ENCODE results near the gene DNM3.
"Not testable (repeated sequence)": the region's sequence is repeated elsewhere in the genome, so short reads cannot be mapped to it uniquely, and the experiment has no call there.

DNM3 gene

GRCh38 chr1:172344444-172344843 lies 503.1 kb downstream of the DNM3 start:
- DNase-seq: no peak

GRCh38 chr1:172345077-172345476 lies 503.8 kb downstream of the DNM3 start:
- DNase-seq: no peak

- DNase-seq: no peak
Measured at GRCh38 chr1:172347416-172347815, 506.1 kb downstream of the DNM3 start.

GRCh38 chr1:172350856-172351255 lies 509.6 kb downstream of the DNM3 start:
- DNase-seq: no peak

DNA sequence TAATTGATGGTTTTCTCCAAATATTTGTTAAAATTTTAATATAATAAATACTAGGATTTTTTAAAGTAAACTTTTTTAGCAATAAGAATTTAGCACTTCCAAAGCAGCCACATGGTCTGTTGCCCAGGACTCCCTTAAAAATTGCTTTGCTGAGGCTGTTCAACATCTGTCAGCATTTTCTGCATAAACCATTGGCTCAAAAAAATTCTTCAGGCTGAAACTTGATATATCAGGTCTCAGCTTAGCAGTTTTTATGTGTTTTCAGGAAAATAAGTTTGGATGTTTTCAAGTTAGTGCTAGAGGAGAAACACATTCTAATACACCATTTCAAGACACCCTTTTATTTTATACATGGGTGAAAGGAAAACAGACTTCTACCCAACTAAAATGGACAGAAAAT lies 510.0 kb downstream of the DNM3 start:
- DNase-seq: no peak

DNA sequence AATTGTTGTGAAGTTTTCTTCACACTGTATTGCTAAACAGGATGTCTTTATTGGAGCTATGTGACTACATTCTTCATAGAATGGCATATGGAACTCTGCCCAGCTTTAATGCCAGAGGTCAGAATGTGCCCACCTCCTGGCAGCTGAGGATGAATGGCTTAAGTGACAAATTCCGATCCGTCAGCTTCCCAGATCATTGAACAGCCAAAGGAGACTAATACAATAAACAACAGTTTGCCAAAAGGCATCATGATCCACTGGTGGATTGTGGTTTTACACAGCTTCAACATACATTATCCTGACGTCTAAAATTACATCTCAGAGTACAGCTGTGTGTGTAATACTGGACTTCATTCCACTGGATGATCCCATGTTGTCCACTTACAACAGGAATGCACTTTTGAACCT lies 510.5 kb downstream of the DNM3 start:
- DNase-seq: no peak

DNA sequence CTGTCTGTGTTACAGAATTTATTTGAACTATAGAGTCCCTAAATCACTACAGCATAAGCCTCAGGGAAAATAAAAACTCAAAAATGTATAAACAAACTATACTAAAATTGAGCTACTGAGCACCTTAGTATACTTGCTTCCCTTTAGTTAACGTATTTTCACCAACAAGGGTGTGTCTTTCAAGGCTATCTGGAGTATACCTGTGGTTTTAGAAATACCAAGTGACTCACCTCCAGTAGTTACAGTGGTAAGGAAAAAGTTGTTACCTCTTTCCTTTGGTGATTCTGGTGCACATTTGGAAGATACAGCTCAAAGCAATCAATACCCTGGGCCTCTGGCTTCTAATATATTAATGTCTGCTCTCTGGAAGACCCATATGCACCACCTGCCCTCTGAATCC lies 511.1 kb downstream of the DNM3 start:
- no peak for DNase-seq

- DNase-seq: no peak
Measured at GRCh38 chr1:172354291-172355274, 513.3 kb downstream of the DNM3 start.

DNA sequence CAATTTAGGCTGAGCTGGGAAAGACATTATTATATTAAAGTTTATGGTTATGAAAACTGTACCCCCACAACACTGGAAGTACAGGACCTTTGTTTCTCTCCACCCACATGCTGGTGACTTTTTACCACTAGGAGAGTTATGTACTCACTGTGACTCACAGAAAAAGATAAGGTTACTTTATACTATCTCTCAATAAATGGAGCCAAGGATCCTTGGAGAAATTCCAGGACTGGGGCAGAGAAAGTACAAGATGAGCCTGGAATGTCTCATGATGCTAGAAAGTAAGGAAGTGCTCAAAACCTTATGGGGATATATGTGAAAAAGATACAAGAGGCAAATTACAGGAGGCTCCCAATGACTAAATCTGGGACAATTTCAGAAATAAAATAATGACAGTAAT lies 515.3 kb downstream of the DNM3 start:
- DNase-seq: no peak

- no peak for DNase-seq
Measured at GRCh38 chr1:172357753-172358385, 516.6 kb downstream of the DNM3 start.

DNA sequence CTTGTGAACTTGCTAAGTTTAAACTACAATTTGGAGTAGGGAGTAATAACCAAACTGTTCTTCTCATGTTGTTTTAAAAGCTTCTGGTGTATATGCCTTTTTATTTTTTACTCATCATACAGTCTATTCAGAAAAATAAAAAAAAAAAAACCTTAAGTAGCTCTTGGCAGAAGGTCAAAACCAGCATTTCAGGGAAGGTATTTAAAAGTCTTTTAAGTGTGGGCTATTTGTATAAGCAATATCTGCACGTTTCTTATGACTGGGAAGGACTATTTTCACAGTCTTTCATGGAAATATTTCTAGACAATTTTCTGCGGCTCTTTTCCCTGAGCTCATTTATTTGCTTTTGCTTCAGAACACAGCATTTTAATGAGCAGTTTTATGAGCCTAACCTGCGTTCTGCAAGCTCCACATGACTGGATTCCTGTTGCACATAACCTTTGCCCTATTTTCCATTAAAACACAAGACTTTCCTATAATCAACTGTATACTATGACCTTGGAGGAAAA lies 518.2 kb downstream of the DNM3 start:
- no peak for DNase-seq

- DNase-seq: no peak
Measured at GRCh38 chr1:172360511-172360910, 519.2 kb downstream of the DNM3 start.

DNA sequence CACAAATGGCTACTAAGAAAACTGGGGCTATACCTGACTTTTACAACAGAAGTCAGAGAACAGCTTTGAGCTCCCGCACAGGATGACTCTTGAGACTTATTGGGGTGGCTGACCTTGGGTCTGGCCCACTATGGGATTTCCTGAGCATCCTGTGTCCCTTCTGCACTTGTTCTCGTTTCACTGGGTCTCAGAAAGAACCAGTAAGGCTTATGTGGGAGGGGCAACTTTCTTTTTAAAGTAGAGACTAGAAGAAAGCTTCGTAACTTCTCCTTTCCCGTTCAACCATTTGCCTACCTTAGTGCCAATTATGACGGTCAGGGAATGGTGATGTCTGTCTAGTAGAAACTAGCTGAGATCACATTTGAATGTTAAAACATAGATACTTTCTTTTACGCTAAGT lies 519.7 kb downstream of the DNM3 start:
- no peak for DNase-seq

DNA sequence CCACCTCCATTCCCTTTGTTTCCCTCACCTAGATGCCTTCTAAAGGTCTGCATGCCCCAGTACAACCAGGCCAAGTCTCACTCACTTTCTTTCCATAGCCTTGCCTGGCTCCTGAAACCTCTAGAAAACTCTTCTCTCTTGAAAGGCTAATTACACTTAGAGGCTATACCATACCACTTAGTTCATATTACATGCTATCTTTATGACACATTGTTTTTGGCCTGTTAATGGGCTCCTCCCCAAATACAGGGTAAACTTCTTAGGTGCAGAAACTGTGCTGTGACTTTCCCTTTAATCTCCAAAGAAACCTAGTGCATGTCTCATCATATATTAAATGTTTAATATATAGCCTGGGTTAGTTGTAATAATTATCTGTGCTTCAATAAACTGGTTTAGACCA lies 522.6 kb downstream of the DNM3 start:
- DNase-seq: no peak

DNA sequence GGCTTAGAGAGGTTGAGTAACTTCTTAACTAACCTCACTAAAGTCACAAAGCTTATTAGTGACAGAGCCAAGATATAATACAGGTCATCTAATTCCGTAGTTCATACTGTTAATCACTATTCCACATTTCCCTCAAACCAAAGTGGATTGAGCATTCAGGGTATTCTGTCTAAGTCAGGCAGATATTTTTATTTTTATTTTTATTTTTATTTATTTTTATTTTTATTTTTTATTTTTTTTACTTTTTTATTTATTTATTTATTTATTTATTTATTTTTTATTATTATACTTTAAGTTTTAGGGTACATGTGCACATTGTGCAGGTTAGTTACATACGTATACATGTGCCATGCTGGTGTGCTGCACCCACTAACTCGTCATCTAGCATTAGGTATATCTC lies 530.3 kb downstream of the DNM3 start:
- not testable (repeated sequence) for DNase-seq

DNA sequence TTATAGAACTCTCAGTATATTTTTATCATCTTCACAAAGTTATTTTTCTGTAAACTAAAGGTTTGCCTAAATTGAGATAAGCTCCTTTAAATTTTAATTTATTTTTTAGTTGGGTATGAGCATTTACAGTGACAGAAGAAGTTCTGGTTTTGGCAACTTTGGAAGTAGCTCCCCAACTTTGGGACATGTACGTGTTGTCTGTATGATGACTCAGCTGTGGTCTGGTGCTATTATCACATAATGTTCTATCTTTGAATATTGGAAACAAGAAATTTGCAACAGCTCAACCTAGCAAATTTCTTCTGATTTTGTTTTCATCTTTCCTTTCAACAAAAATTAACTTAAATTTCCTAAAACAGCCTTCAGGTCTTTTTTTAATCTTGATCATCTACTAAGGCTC lies 532.6 kb downstream of the DNM3 start:
- DNase-seq: no peak

DNA sequence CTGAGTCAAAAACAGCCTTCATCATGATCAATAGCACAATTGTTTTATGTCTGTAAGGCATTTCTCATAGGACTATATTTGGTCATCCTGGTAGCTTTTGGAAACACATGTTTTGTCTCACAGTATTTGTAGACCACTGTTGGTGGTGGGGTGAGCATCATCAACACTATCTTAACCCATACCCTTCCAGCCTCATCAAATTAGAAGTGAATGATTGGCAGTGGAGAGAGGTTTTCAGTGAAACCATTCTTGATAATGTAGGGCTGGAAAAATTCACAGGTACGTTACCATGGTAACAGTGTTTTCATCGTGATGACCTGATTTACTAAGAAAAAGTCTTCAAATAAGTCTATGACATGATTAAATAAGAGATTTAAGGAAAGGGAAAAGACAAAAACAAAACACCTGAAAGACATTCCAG lies 533.9 kb downstream of the DNM3 start:
- DNase-seq: no peak

DNA sequence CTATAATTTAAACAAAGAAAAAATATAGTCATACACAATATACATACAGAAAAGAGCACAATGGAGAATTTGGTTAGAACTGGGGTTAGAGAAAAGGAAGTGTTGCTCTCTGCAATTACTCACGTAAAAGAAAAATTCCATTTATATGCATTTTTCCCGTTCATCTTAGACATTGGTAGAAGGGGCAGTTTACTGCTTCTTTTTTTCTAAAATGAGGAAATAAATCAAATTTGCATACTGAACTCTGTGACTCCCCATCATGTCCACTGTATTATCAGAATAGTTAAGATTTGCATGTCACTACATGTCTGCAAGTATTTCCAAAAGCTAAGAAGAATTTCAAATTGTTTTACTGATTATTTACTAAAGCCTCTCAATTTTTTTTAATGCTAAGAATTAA lies 535.1 kb downstream of the DNM3 start:
- no peak for DNase-seq

DNA sequence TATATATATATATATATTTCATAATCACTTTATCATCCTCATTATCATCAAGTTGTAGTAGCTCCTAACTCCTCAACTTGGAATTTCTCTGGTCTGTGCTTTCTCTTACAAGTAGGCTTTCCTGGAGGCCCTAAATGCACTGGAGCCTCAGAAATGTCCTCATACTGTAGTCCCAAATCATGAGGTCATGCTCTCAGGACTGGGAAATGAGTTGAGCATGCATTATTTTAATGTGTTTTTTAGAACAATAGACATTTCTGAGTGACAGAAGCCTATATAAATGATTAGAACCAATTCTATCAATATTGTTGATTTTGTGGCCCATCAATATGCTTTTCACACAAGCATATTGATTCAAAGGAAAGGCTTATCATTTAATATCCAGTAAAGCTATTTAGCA lies 536.3 kb downstream of the DNM3 start:
- DNase-seq: no peak

DNA sequence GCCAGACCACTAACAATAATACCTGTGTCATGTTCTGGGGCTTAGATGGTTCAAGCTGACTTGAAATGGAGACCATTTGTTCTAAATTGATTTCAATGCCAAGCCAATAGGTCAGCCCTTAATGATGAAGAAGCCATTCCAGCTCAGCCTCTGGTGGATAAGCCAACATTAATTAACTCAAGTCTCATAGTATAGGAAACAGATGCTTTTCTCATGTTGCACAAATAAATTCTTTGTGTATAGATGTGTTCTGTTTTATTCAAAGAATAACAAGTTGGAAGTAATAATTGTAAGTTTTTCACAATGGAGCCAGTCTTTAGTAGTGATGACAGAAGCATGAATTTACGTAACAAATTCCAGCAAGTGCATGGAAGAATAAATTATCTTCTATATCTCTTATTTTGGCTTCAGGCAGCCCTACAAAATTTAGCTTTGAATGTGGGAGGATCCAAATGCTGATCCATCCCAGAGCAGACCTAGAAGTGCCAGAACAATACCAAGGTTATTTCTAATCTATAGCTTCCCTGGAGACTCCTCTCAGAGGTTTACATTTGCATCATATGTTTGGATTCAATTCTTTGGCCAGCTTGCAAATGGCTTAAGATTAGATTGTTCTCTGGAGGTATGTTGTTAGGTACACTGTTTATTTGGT lies 536.9 kb downstream of the DNM3 start:
- DNase-seq: no peak

- DNase-seq: no peak
Measured at GRCh38 chr1:172380441-172381244, 539.3 kb downstream of the DNM3 start.

DNA sequence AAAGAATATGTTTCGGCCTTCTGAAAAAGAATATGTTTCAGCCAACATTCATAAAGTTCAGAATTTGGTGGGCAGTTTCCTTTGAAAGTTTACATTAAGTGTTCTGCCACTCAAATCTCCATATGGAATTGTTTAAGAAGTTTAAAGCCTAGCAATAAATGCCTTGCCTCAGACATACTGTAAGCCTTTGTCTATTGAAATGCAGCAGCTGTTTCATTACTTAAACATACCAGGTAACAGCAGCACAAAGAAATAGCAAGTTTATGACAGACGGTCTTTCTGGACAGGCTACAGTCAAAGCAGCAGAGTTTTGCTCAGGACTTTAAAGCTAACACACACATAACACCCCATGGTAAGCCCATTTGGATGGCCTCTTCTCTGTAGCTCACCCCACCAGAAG lies 540.6 kb downstream of the DNM3 start:
- no peak for DNase-seq

GRCh38 chr1:172382406-172382805 lies 541.1 kb downstream of the DNM3 start:
- no peak for DNase-seq

All from NCI-H510A (cell line).